ENCODE data around the gene FIGNL2. TPM values are rescaled to one million over a fixed set of nuclear protein-coding genes. Genes with fewer than 3 reads are reported as not detected.
"Not testable (repeated sequence)": the region's sequence is repeated elsewhere in the genome, so short reads cannot be mapped to it uniquely, and the experiment has no call there.

FIGNL2 gene
- total and polyA plus RNA-seq, 2 donors: 0.38 to 0.52 TPM

DNA sequence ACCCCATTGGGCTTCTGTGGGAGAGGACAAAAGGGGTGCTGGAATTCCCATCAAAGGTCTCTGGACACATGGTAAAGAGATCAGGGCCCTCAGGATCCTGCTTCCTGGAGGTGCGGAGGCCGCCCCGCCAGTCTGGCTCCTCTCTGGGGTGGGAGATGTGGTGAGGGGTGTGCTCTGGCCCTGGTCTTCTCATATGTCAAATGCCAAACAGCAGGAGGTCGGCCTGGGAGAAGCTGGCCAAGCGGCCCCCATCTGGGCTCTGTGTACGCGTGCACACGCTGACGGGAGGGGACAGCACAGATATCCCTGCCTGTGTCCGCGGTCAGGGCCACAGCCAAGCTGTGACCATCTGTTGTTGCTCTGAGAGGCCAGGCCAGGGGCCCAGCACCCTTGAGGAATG is 14.1 kb downstream of the FIGNL2 start:
- H3K4me3 ChIP-seq (ENCODE audit: low read length in 2 of 2): no peak overlapping the region
- no peaks in the 10 kb centered on the region for H3K36me3 ChIP-seq (ENCODE audit: control insufficient read depth in 2 of 2, insufficient read depth in 2 of 2, low read length in 1 of 2)
- 96% methylated on average over 11 of the region's 11 CpGs for WGBS
- no peak for DNase-seq (ENCODE audit: low read depth in 6 of 9, low spot score in 9 of 9)
- H3K4me1 ChIP-seq (ENCODE audit: control insufficient read depth in 2 of 2, insufficient read depth in 2 of 2, low read length in 2 of 2): peaks cover 4 to 13% of the 10 kb centered on the region in 2 donors
- H3K27me3 ChIP-seq (ENCODE audit: control insufficient read depth in 2 of 2, insufficient read depth in 1 of 2, low read length in 1 of 2): peaks cover 0 to 30% of the 10 kb centered on the region in 2 donors
- no peaks in the 10 kb centered on the region for H3K9me3 ChIP-seq (ENCODE audit: control insufficient read depth in 2 of 2, insufficient read depth in 1 of 2, low read length in 1 of 2)
- no peak overlapping the region for H3K27ac ChIP-seq (ENCODE audit: low read depth in 1 of 2, low read length in 1 of 2)

GRCh38 chr12:51833448-51834227 is 14.9 kb downstream of the FIGNL2 start:
- Histone ChIP-seq H3K9me3 (ENCODE audit: control insufficient read depth in 2 of 2, insufficient read depth in 1 of 2, low read length in 1 of 2) (no peaks in the 10 kb centered on the region), H3K4me3 (ENCODE audit: low read length in 2 of 2) (no peak overlapping the region), H3K4me1 (ENCODE audit: control insufficient read depth in 2 of 2, insufficient read depth in 2 of 2, low read length in 2 of 2) (peaks cover 5 to 13% of the 10 kb centered on the region in 2 donors), H3K27me3 (ENCODE audit: control insufficient read depth in 2 of 2, insufficient read depth in 1 of 2, low read length in 1 of 2) (peaks cover 0 to 30% of the 10 kb centered on the region in 2 donors), H3K36me3 (ENCODE audit: control insufficient read depth in 2 of 2, insufficient read depth in 2 of 2, low read length in 1 of 2) (no peaks in the 10 kb centered on the region), H3K27ac (ENCODE audit: low read depth in 1 of 2, low read length in 1 of 2) (no peak overlapping the region)
- no peak for DNase-seq (ENCODE audit: low read depth in 6 of 9, low spot score in 9 of 9)
- WGBS: 81% methylated on average over 12 of the region's 12 CpGs

DNA sequence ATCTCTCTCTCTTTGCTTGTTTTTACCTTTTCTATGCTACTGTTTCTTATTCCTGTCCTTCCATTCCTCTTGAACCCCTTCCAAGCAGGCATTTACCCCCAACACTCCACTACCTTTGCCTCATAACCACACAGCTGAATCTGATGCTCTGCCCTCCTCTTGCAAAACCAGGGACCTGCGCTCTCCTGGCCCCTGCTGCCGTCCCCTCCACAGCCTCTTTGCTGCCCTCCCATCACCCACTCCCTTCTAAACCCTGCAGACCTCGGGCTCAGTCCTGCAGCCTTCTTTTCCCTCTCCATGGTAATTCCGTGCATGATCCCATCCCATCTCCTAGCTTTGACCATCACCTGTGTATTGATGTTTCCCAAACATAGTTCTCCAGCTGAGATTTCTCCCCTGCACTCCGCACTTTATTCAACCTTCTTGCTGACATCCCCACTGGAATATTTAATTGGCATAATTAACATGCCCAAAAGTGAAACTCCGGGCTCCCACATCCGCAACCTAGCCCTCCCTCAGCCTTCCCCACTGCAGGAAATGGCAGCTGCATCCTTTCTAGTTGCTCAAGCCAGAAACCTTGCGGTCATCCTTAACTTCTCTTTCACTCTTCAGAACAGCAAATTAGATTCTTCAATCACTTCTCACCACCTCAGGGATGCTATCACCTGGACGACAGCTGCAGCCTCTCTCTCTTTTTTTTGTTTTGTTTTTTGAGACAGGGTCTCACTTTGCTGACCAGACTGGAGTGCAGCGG is 16.0 kb downstream of the FIGNL2 start:
- DNase-seq (ENCODE audit: low read depth in 6 of 9, low spot score in 9 of 9): peak in 1 of 9 donors; percentile 45
- Histone ChIP-seq H3K27ac (ENCODE audit: low read depth in 1 of 2, low read length in 1 of 2) (no peak overlapping the region), H3K4me1 (ENCODE audit: control insufficient read depth in 2 of 2, insufficient read depth in 2 of 2, low read length in 2 of 2) (peaks cover 12 to 22% of the 10 kb centered on the region in 2 donors), H3K4me3 (ENCODE audit: low read length in 2 of 2) (no peak overlapping the region), H3K36me3 (ENCODE audit: control insufficient read depth in 2 of 2, insufficient read depth in 2 of 2, low read length in 1 of 2) (no peaks in the 10 kb centered on the region), H3K27me3 (ENCODE audit: control insufficient read depth in 2 of 2, insufficient read depth in 1 of 2, low read length in 1 of 2) (peaks cover 0 to 31% of the 10 kb centered on the region in 2 donors), H3K9me3 (ENCODE audit: control insufficient read depth in 2 of 2, insufficient read depth in 1 of 2, low read length in 1 of 2) (no peaks in the 10 kb centered on the region)
- 4% methylated on average over 10 of the region's 10 CpGs for WGBS

DNA sequence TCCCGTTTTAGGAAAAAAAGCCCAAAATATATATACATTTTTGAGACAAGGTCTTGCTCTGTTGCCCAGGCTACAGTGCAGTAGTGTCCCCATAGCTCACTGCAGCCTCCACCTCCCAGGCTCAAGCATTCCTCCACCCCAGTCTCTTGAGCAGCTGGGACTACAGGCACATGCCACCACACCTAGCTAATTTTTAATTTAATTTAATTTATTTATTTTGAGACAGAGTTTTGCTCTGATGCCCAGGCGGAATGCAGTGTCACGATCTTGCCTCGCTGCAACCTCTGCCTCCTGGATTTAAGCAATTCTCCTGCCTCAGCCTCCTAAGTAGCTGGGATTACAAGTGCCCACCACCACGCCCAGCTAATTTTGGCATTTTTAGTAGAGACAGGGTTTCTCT is 16.7 kb downstream of the FIGNL2 start:
- H3K27ac ChIP-seq (ENCODE audit: low read depth in 1 of 2, low read length in 1 of 2); DNase-seq (ENCODE audit: low read depth in 6 of 9, low spot score in 9 of 9); H3K9me3 ChIP-seq (ENCODE audit: control insufficient read depth in 2 of 2, insufficient read depth in 1 of 2, low read length in 1 of 2); H3K36me3 ChIP-seq (ENCODE audit: control insufficient read depth in 2 of 2, insufficient read depth in 2 of 2, low read length in 1 of 2); H3K4me3 ChIP-seq (ENCODE audit: low read length in 2 of 2): not testable (repeated sequence)
- 80% methylated on average over 5 of the region's 5 CpGs for WGBS
- peaks cover 14 to 29% of the 10 kb centered on the region in 2 donors for H3K4me1 ChIP-seq (ENCODE audit: control insufficient read depth in 2 of 2, insufficient read depth in 2 of 2, low read length in 2 of 2)
- peaks cover 0 to 27% of the 10 kb centered on the region in 2 donors for H3K27me3 ChIP-seq (ENCODE audit: control insufficient read depth in 2 of 2, insufficient read depth in 1 of 2, low read length in 1 of 2)

- H3K4me3 ChIP-seq (ENCODE audit: low read length in 2 of 2): no peak overlapping the region
- H3K27me3 ChIP-seq (ENCODE audit: control insufficient read depth in 2 of 2, insufficient read depth in 1 of 2, low read length in 1 of 2): peaks cover 0 to 25% of the 10 kb centered on the region in 2 donors
- WGBS: 96% methylated on average over 1 of the region's 1 CpG
- no peak for DNase-seq (ENCODE audit: low read depth in 6 of 9, low spot score in 9 of 9)
- H3K9me3 ChIP-seq (ENCODE audit: control insufficient read depth in 2 of 2, insufficient read depth in 1 of 2, low read length in 1 of 2): no peaks in the 10 kb centered on the region
- no peaks in the 10 kb centered on the region for H3K36me3 ChIP-seq (ENCODE audit: control insufficient read depth in 2 of 2, insufficient read depth in 2 of 2, low read length in 1 of 2)
- H3K4me1 ChIP-seq (ENCODE audit: control insufficient read depth in 2 of 2, insufficient read depth in 2 of 2, low read length in 2 of 2): peaks cover 14 to 31% of the 10 kb centered on the region in 2 donors
- H3K27ac ChIP-seq (ENCODE audit: low read depth in 1 of 2, low read length in 1 of 2): no peak overlapping the region
Measured at GRCh38 chr12:51829641-51830040, 18.9 kb downstream of the FIGNL2 start.

- no peaks in the 10 kb centered on the region for H3K36me3 ChIP-seq (ENCODE audit: control insufficient read depth in 2 of 2, insufficient read depth in 2 of 2, low read length in 1 of 2)
- no peak overlapping the region for H3K27ac ChIP-seq (ENCODE audit: low read depth in 1 of 2, low read length in 1 of 2)
- H3K4me3 ChIP-seq (ENCODE audit: low read length in 2 of 2): no peak overlapping the region
- H3K4me1 ChIP-seq (ENCODE audit: control insufficient read depth in 2 of 2, insufficient read depth in 2 of 2, low read length in 2 of 2): peaks cover 14 to 31% of the 10 kb centered on the region in 2 donors
- peaks cover 0 to 22% of the 10 kb centered on the region in 2 donors for H3K27me3 ChIP-seq (ENCODE audit: control insufficient read depth in 2 of 2, insufficient read depth in 1 of 2, low read length in 1 of 2)
- 95% methylated on average over 5 of the region's 5 CpGs for WGBS
- H3K9me3 ChIP-seq (ENCODE audit: control insufficient read depth in 2 of 2, insufficient read depth in 1 of 2, low read length in 1 of 2): no peaks in the 10 kb centered on the region
- DNase-seq (ENCODE audit: low read depth in 6 of 9, low spot score in 9 of 9): no peak
Measured at GRCh38 chr12:51829011-51829481, 19.5 kb downstream of the FIGNL2 start.

GRCh38 chr12:51827925-51828818 is 20.3 kb downstream of the FIGNL2 start:
- Histone ChIP-seq H3K4me1 (ENCODE audit: control insufficient read depth in 2 of 2, insufficient read depth in 2 of 2, low read length in 2 of 2) (peaks cover 14 to 33% of the 10 kb centered on the region in 2 donors), H3K27me3 (ENCODE audit: control insufficient read depth in 2 of 2, insufficient read depth in 1 of 2, low read length in 1 of 2) (peaks cover 0 to 17% of the 10 kb centered on the region in 2 donors), H3K4me3 (ENCODE audit: low read length in 2 of 2) (no peak overlapping the region), H3K36me3 (ENCODE audit: control insufficient read depth in 2 of 2, insufficient read depth in 2 of 2, low read length in 1 of 2) (no peaks in the 10 kb centered on the region), H3K27ac (ENCODE audit: low read depth in 1 of 2, low read length in 1 of 2) (peak overlapping the region in 1 of 2 donors; percentile 46), H3K9me3 (ENCODE audit: control insufficient read depth in 2 of 2, insufficient read depth in 1 of 2, low read length in 1 of 2) (no peaks in the 10 kb centered on the region)
- peak in 1 of 9 donors; percentile 49 for DNase-seq (ENCODE audit: low read depth in 6 of 9, low spot score in 9 of 9)
- 10% methylated on average over 11 of the region's 11 CpGs for WGBS

GRCh38 chr12:51826881-51827280 is 21.6 kb downstream of the FIGNL2 start:
- no peaks in the 10 kb centered on the region for H3K36me3 ChIP-seq (ENCODE audit: control insufficient read depth in 2 of 2, insufficient read depth in 2 of 2, low read length in 1 of 2)
- H3K4me3 ChIP-seq (ENCODE audit: low read length in 2 of 2): no peak overlapping the region
- no peak for DNase-seq (ENCODE audit: low read depth in 6 of 9, low spot score in 9 of 9)
- H3K27ac ChIP-seq (ENCODE audit: low read depth in 1 of 2, low read length in 1 of 2): no peak overlapping the region
- 92% methylated on average over 4 of the region's 4 CpGs for WGBS
- H3K9me3 ChIP-seq (ENCODE audit: control insufficient read depth in 2 of 2, insufficient read depth in 1 of 2, low read length in 1 of 2): no peaks in the 10 kb centered on the region
- H3K4me1 ChIP-seq (ENCODE audit: control insufficient read depth in 2 of 2, insufficient read depth in 2 of 2, low read length in 2 of 2): peaks cover 12 to 29% of the 10 kb centered on the region in 2 donors
- peaks cover 0 to 10% of the 10 kb centered on the region in 2 donors for H3K27me3 ChIP-seq (ENCODE audit: control insufficient read depth in 2 of 2, insufficient read depth in 1 of 2, low read length in 1 of 2)

Data from thymus (tissue), 11 donors.